ENCODE results near the gene SPINK6.

DNA sequence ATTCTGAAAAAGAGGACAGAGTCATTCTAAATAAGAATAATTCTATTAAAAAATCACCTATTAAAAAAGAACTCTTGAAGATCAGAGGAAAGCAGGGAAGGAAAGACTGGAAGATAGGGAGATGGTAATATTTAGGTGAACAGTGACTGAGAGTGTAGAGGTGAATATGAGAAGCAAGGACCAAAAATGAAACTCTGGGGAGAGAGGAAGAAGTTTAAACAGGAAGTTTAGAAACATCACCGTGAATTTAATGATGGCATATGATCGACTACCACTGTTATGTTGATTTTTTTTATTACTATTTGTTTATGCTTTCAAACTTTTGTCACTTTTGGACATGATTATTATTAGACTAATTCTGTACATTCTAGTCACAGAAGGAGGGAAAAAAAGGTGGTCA is 1.7 kb upstream of the SPINK6 start:
- no peak for TF ChIP-seq CTCF (IDR thresholded peaks at IDR 0.05)
- no peak for TF ChIP-seq POLR2A (IDR thresholded peaks at IDR 0.05)

All from right lobe of liver (tissue), 4 donors.